Sigmoid colon (tissue), 4 donors: ENCODE results near the gene GGPS1.

Experiments
- EP300 ChIP-seq, 4 donors: sonication (generic); formaldehyde crosslinking; IDR thresholded peaks; one replicate each; pipeline ENCODE4 v1.6.1; 2017; ENCODE audit warnings: antibody characterized with exemption in 4 of 4
- POLR2A ChIP-seq, 2 donors: fragments of 450-650 bp; IDR thresholded peaks; one replicate each; pipeline ENCODE4 v1.6.1; 2016; ENCODE audit warnings: antibody characterized with exemption in 2 of 2, mild to moderate bottlenecking in 2 of 2, moderate library complexity in 2 of 2
- POLR2AphosphoS5 ChIP-seq, 4 donors: sonication (generic); formaldehyde crosslinking; IDR thresholded peaks; one replicate each; pipeline ENCODE4 v1.6.1; 2017; ENCODE audit warnings: antibody characterized with exemption in 4 of 4
- TF ChIP-seq, protein P1 (sequence below), 4 experiments: fragments of 450-650 bp in 3 of 4; fragments of 200-600 bp in 1 of 4; IDR thresholded peaks; one replicate each; pipeline ENCODE4 v1.5.1; 2016 to 2019; ENCODE audit warnings: antibody characterized with exemption in 4 of 4, mild to moderate bottlenecking in 3 of 4, moderate library complexity in 2 of 4

DNA sequence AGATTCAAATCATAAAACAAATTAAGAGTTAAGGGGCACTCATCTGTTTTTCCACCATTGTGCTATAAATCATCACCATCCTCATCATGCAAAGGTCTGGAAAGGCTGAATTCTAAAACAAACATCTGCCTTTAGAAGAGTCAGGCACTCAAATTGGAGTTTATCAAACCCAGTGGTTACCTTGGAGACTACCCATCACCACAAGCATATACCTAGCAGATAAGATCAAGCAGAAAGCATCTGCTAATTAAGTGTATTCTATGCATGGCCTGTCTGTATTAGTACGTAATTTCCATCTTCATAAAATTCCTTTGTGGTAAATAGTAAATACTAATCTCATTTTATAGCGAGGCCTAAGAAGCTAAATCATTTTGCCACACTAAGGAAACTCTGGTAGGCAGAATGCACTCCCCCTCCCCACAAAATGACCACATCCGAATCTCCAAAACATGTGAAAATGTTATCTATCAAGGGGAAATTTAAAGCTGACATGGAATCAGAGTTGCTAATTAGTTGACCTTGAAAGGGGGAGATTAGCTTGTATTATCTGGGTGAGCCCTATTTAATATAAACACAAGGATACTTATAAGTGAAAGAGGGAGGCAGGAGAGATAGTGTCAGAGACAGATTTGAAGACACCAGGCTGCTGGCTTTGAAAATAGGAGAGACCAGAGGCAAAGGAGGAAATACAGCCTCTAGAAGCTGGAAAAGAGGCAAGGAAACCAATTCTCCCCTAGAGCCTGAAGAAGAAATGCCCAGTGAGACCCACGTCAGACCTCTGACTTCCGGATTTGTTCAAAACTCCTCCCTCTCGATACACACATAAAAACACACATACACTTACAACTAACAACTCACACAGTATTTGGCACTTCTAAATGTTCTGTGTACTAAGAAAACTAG, 23.6 kb upstream of the GGPS1 start:
- TF ChIP-seq POLR2A (IDR thresholded peaks at IDR 0.05) = no peak
- TF ChIP-seq, protein P1, sequence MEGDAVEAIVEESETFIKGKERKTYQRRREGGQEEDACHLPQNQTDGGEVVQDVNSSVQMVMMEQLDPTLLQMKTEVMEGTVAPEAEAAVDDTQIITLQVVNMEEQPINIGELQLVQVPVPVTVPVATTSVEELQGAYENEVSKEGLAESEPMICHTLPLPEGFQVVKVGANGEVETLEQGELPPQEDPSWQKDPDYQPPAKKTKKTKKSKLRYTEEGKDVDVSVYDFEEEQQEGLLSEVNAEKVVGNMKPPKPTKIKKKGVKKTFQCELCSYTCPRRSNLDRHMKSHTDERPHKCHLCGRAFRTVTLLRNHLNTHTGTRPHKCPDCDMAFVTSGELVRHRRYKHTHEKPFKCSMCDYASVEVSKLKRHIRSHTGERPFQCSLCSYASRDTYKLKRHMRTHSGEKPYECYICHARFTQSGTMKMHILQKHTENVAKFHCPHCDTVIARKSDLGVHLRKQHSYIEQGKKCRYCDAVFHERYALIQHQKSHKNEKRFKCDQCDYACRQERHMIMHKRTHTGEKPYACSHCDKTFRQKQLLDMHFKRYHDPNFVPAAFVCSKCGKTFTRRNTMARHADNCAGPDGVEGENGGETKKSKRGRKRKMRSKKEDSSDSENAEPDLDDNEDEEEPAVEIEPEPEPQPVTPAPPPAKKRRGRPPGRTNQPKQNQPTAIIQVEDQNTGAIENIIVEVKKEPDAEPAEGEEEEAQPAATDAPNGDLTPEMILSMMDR (IDR thresholded peaks at IDR 0.05) = no peak
- TF ChIP-seq POLR2AphosphoS5 (IDR thresholded peaks at IDR 0.05) = no peak
- TF ChIP-seq EP300 (IDR thresholded peaks at IDR 0.05) = no peak
